Tibial nerve (tissue), 4 donors: ENCODE measurements around the gene PKP1. TPM values are rescaled to one million over a fixed set of nuclear protein-coding genes. Genes with fewer than 3 reads are reported as not detected.

Source experiments
- DNase-seq, 2 donors: peaks; one replicate each; pipeline ENCODE4 v3.0.0-alpha.2; 2019; ENCODE audit warnings: low spot score in 2 of 2
- H3K27ac ChIP-seq, 4 donors: fragments of 200-600 bp; sonication (generic) in 3 of 4; one replicate each; pipeline ENCODE4 v1.5.1; 2017 to 2019; ENCODE audit warnings: mild to moderate bottlenecking in 1 of 4
- H3K27me3 ChIP-seq, 2 donors: fragments of 200-600 bp; sonication (generic) in 1 of 2; one replicate each; pipeline versions ENCODE4 v1.5.1 to v1.6.0; 2017 to 2019
- H3K36me3 ChIP-seq, 3 donors: fragments of 200-600 bp; sonication (generic); one replicate each; pipeline ENCODE4 v1.5.1; 2018 to 2019
- H3K4me1 ChIP-seq, 4 donors: fragments of 200-600 bp; sonication (generic) in 3 of 4; one replicate each; pipeline ENCODE4 v1.5.1; 2017 to 2019
- H3K4me3 ChIP-seq, 4 donors: fragments of 200-600 bp; sonication (generic) in 3 of 4; one replicate each; pipeline ENCODE4 v1.5.1; 2017 to 2019; ENCODE audit warnings: mild to moderate bottlenecking in 1 of 4, moderate library complexity in 1 of 4
- H3K9me3 ChIP-seq, 4 donors: fragments of 200-600 bp; sonication (generic) in 3 of 4; one replicate each; pipeline ENCODE4 v1.5.1; 2017 to 2019
- CTCF ChIP-seq, 5 experiments: fragments of 200-600 bp in 3 of 5; fragments of 450-650 bp in 2 of 5; sonication (generic) in 3 of 5; IDR thresholded peaks; one replicate each; pipeline ENCODE4 v1.5.1; 2016 to 2019; ENCODE audit warnings: antibody characterized with exemption in 5 of 5, mild to moderate bottlenecking in 3 of 5, moderate library complexity in 2 of 5
- EP300 ChIP-seq, 2 donors: sonication (generic); formaldehyde crosslinking; IDR thresholded peaks; one replicate each; pipeline ENCODE4 v1.6.1; 2017; ENCODE audit warnings: antibody characterized with exemption in 2 of 2, mild to moderate bottlenecking in 1 of 2
- POLR2A ChIP-seq, 2 donors: fragments of 450-650 bp; IDR thresholded peaks; one replicate each; pipeline ENCODE4 v1.6.1; 2017; ENCODE audit warnings: antibody characterized with exemption in 2 of 2, mild to moderate bottlenecking in 2 of 2, moderate library complexity in 2 of 2
- WGBS, 2 donors: methylation state at CpG; one replicate each; pipeline ENCODE4 v1.1.5; 2018; 5-methylcytosine and 5-hydroxymethylcytosine counted together
- total RNA-seq, 4 donors: library from RNA; depleted of rRNA; stranded (reverse); fragments of >200 nt; gene quantifications; one replicate each; pipeline ENCODE4 v1.1.0, GENCODE V29; 2016

Gene PKP1
- total RNA-seq, 4 donors from 2014 or later, result 0.22 to 0.90 (median 0.39) TPM; not detected in 1

- Histone ChIP-seq H3K27me3 (no peaks in the 10 kb centered on the region), H3K36me3 (no peaks in the 10 kb centered on the region), H3K9me3 (no peaks in the 10 kb centered on the region), H3K4me1 (no peaks in the 10 kb centered on the region), H3K27ac (no peak overlapping the region), H3K4me3 (no peak overlapping the region)
- DNase-seq, result no peak
- TF ChIP-seq POLR2A (IDR thresholded peaks at IDR 0.05) (no peak), CTCF (IDR thresholded peaks at IDR 0.05) (no peak), EP300 (IDR thresholded peaks at IDR 0.05) (no peak)
- 77 to 80% methylated on average over 11 to 12 of the region's 12 CpGs for WGBS, 2 donors
Measured at GRCh38 chr1:201322653-201323510, 39.6 kb downstream of the PKP1 start.

- H3K27me3 ChIP-seq, result no peaks in the 10 kb centered on the region
- TF ChIP-seq EP300 (IDR thresholded peaks at IDR 0.05) (no peak), POLR2A (IDR thresholded peaks at IDR 0.05) (no peak), CTCF (IDR thresholded peaks at IDR 0.05) (no peak)
- H3K36me3 ChIP-seq, result no peaks in the 10 kb centered on the region
- WGBS, 2 donors, result 98 to 100% methylated on average over 1 to 4 of the region's 4 CpGs
- no peak for DNase-seq
- H3K9me3 ChIP-seq, result no peaks in the 10 kb centered on the region
- H3K4me3 ChIP-seq, result no peak overlapping the region
- no peak overlapping the region for H3K27ac ChIP-seq
- H3K4me1 ChIP-seq, result no peaks in the 10 kb centered on the region
Measured at GRCh38 chr1:201324306-201324705, 41.0 kb downstream of the PKP1 start.

- no peak for DNase-seq
- no peak for TF ChIP-seq CTCF (IDR thresholded peaks at IDR 0.05)
- no peak for TF ChIP-seq POLR2A (IDR thresholded peaks at IDR 0.05)
- TF ChIP-seq EP300 (IDR thresholded peaks at IDR 0.05), result no peak
- WGBS, 2 donors, result 72 to 75% methylated on average over 14 to 16 of the region's 16 CpGs
Measured at GRCh38 chr1:201324821-201325677, 41.7 kb downstream of the PKP1 start.

GRCh38 chr1:201325678-201326060 lies 42.4 kb downstream of the PKP1 start:
- DNase-seq, result no peak
- Histone ChIP-seq H3K4me3 (no peak overlapping the region), H3K36me3 (no peaks in the 10 kb centered on the region), H3K27ac (no peak overlapping the region), H3K27me3 (no peaks in the 10 kb centered on the region), H3K9me3 (no peaks in the 10 kb centered on the region), H3K4me1 (no peaks in the 10 kb centered on the region)
- TF ChIP-seq POLR2A (IDR thresholded peaks at IDR 0.05) (no peak), CTCF (IDR thresholded peaks at IDR 0.05) (no peak), EP300 (IDR thresholded peaks at IDR 0.05) (no peak)
- 76 to 85% methylated on average over 8 of the region's 8 CpGs for WGBS, 2 donors

More at GRCh38 chr1:201324821-201325677, 41.7 kb downstream of the PKP1 start:
- no peak overlapping the region for H3K27ac ChIP-seq
- H3K9me3 ChIP-seq, result no peaks in the 10 kb centered on the region
- H3K4me1 ChIP-seq, result no peaks in the 10 kb centered on the region
- H3K27me3 ChIP-seq, result no peaks in the 10 kb centered on the region
- no peaks in the 10 kb centered on the region for H3K36me3 ChIP-seq
- H3K4me3 ChIP-seq, result no peak overlapping the region

GRCh38 chr1:201326710-201327109 lies 43.4 kb downstream of the PKP1 start:
- no peak overlapping the region for H3K4me3 ChIP-seq
- no peaks in the 10 kb centered on the region for H3K4me1 ChIP-seq
- TF ChIP-seq POLR2A (IDR thresholded peaks at IDR 0.05) (no peak), CTCF (IDR thresholded peaks at IDR 0.05) (no peak)
- H3K36me3 ChIP-seq, result no peaks in the 10 kb centered on the region
- H3K9me3 ChIP-seq, result no peaks in the 10 kb centered on the region
- no peaks in the 10 kb centered on the region for H3K27me3 ChIP-seq
- WGBS, 2 donors, result 80 to 89% methylated on average over 4 of the region's 4 CpGs
- DNase-seq, result no peak
- no peak overlapping the region for H3K27ac ChIP-seq
